ENCODE data around the gene ETV3L.

GRCh38 chr1:157142201-157142600, 42.6 kb upstream of the ETV3L start:
- TF ChIP-seq POLR2A (IDR thresholded peaks at IDR 0.05; ENCODE audit: low read depth, low read length) (no peak), TAF1 (IDR thresholded peaks at IDR 0.05; ENCODE audit: low read depth, low read length) (no peak), SPI1 (IDR thresholded peaks at IDR 0.05; ENCODE audit: low read depth, low read length) (peak; percentile 79)

Data from GM12891 (cell line).